Mononuclear cell (primary cell): ENCODE measurements around the gene SLC25A15. TPM values are rescaled to one million over a fixed set of nuclear protein-coding genes. Genes with fewer than 3 reads are reported as not detected.
"Not testable (repeated sequence)": the region's sequence is repeated elsewhere in the genome, so short reads cannot be mapped to it uniquely, and the experiment has no call there.

Experiments
- H3K27me3 ChIP-seq: 2 replicates; pipeline ENCODE4 v1.6.0; 2011; ENCODE audit warnings: low read length, control low read depth; ENCODE audit not compliant: insufficient read depth
- H3K4me1 ChIP-seq: 2 replicates; pipeline ENCODE4 v1.5.1; 2011; ENCODE audit warnings: mild to moderate bottlenecking, low read length, control low read depth; ENCODE audit not compliant: insufficient read depth
- H3K4me3 ChIP-seq: 2 replicates; pipeline ENCODE4 v1.5.1; 2011; ENCODE audit warnings: mild to moderate bottlenecking, low read length, moderate library complexity
- H3K9me3 ChIP-seq: 2 replicates; pipeline ENCODE4 v1.5.1; 2011; ENCODE audit warnings: low read depth, mild to moderate bottlenecking, control low read depth, low read length
- total RNA-seq: library from RNA; depleted of rRNA; stranded (reverse); fragments of >200 nt; gene quantifications from one replicate; pipeline ENCODE4 v1.2.3, GENCODE V29; 2012

SLC25A15 gene
- total RNA-seq, 1 donor = 7.0 TPM

GRCh38 chr13:40819797-40820315 lies 30.4 kb downstream of the SLC25A15 start:
- Histone ChIP-seq H3K4me3 (no peak overlapping the region), H3K4me1 (no peaks in the 10 kb centered on the region), H3K9me3 (no peaks in the 10 kb centered on the region), H3K27me3 (no peaks in the 10 kb centered on the region)

- not testable (repeated sequence) for H3K27me3 ChIP-seq, H3K4me3 ChIP-seq, H3K4me1 ChIP-seq, H3K9me3 ChIP-seq
These were observed 50.3 kb downstream of the SLC25A15 start for GRCh38 chr13:40839725-40840124.

- not testable (repeated sequence) for H3K4me1 ChIP-seq, H3K9me3 ChIP-seq, H3K4me3 ChIP-seq, H3K27me3 ChIP-seq
These were observed 51.5 kb downstream of the SLC25A15 start for GRCh38 chr13:40840955-40841354.

Other genes starting within 250 kb of the SLC25A15 start
- 80.6 TPM for gene FOXO1, start 123.0 kb upstream of the SLC25A15 start, total RNA-seq
- 9.6 TPM for gene MRPS31, start 18.4 kb upstream of the SLC25A15 start, total RNA-seq
- 410 TPM for gene ELF1, start 229.7 kb downstream of the SLC25A15 start, total RNA-seq